GM21423 (cell line): ENCODE data around the gene ALDH1L1.

Experiments used
- ATAC-seq: cut with Tn5 transposase; IDR thresholded peaks from one replicate; pipeline ENCODE4 v1.9.1; 2021; ENCODE audit warnings: mild to moderate bottlenecking, moderate library complexity; ENCODE audit not compliant: unreplicated experiment

ALDH1L1 gene

GRCh38 chr3:126180477-126181397, at the start of gene ALDH1L1:
Gene ALDH1L1 (minus strand): TSS chr3:126180586. CDS start chr3:126160979, 19,607 bp downstream.
- no peak for ATAC-seq

- no peak for ATAC-seq
Observed at GRCh38 chr3:126226374-126226773, 46.0 kb upstream of the ALDH1L1 start.

GRCh38 chr3:126216416-126216815, 36.0 kb upstream of the ALDH1L1 start:
- ATAC-seq: no peak

GRCh38 chr3:126213379-126214028, 33.1 kb upstream of the ALDH1L1 start:
- ATAC-seq: no peak

GRCh38 chr3:126212620-126213378, 32.4 kb upstream of the ALDH1L1 start:
- ATAC-seq: no peak

- no peak for ATAC-seq
Observed at GRCh38 chr3:126212250-126212619, 31.8 kb upstream of the ALDH1L1 start.

- no peak for ATAC-seq
Observed at GRCh38 chr3:126211569-126211968, 31.2 kb upstream of the ALDH1L1 start.

- no peak for ATAC-seq
Observed at GRCh38 chr3:126210606-126211005, 30.2 kb upstream of the ALDH1L1 start.

- no peak for ATAC-seq
Observed at GRCh38 chr3:126209741-126210140, 29.4 kb upstream of the ALDH1L1 start.

GRCh38 chr3:126208606-126209256, 28.3 kb upstream of the ALDH1L1 start:
- ATAC-seq: no peak

- ATAC-seq: no peak
Observed at GRCh38 chr3:126208182-126208581, 27.8 kb upstream of the ALDH1L1 start.

GRCh38 chr3:126207166-126207565, 26.8 kb upstream of the ALDH1L1 start:
- ATAC-seq: no peak

GRCh38 chr3:126205717-126206655, 25.6 kb upstream of the ALDH1L1 start:
- ATAC-seq: no peak

- ATAC-seq: no peak
Observed at GRCh38 chr3:126202680-126203079, 22.3 kb upstream of the ALDH1L1 start.

GRCh38 chr3:126202276-126202675, 21.9 kb upstream of the ALDH1L1 start:
- no peak for ATAC-seq

GRCh38 chr3:126201168-126201567, 20.8 kb upstream of the ALDH1L1 start:
- no peak for ATAC-seq

GRCh38 chr3:126200534-126200933, 20.1 kb upstream of the ALDH1L1 start:
- ATAC-seq: no peak

- no peak for ATAC-seq
Observed at GRCh38 chr3:126199256-126199655, 18.9 kb upstream of the ALDH1L1 start.

- no peak for ATAC-seq
Observed at GRCh38 chr3:126197854-126198584, 17.6 kb upstream of the ALDH1L1 start.
